ENCODE results near the gene SPP1.

SPP1 gene

GRCh38 chr4:87978681-87979080 is 3.2 kb downstream of the SPP1 start:
- no peak for TF ChIP-seq SIN3A (IDR thresholded peaks at IDR 0.05; ENCODE audit: borderline replicate concordance, insufficient read depth, low read length)
- TF ChIP-seq POLR2AphosphoS5 (IDR thresholded peaks at IDR 0.05; ENCODE audit: low read depth, low read length): no peak
- TF ChIP-seq FOXP2 (optimal IDR thresholded peaks at IDR 0.05; ENCODE audit: borderline replicate concordance, extremely low read depth, extremely low read length, insufficient read depth): no peak
- no peak for TF ChIP-seq TAF1 (IDR thresholded peaks at IDR 0.05; ENCODE audit: borderline replicate concordance, insufficient read depth, low read length)
- TF ChIP-seq REST (IDR thresholded peaks at IDR 0.05; ENCODE audit: insufficient read depth in 1 of 2, low read depth in 2 of 2, low read length in 2 of 2): no peak

- TF ChIP-seq TAF1 (IDR thresholded peaks at IDR 0.05; ENCODE audit: borderline replicate concordance, insufficient read depth, low read length) (no peak), FOXP2 (optimal IDR thresholded peaks at IDR 0.05; ENCODE audit: borderline replicate concordance, extremely low read depth, extremely low read length, insufficient read depth) (no peak), POLR2AphosphoS5 (IDR thresholded peaks at IDR 0.05; ENCODE audit: low read depth, low read length) (no peak), SIN3A (IDR thresholded peaks at IDR 0.05; ENCODE audit: borderline replicate concordance, insufficient read depth, low read length) (no peak), REST (IDR thresholded peaks at IDR 0.05; ENCODE audit: insufficient read depth in 1 of 2, low read depth in 2 of 2, low read length in 2 of 2) (no peak)
These were observed 4.3 kb downstream of the SPP1 start for GRCh38 chr4:87979810-87980209.

DNA sequence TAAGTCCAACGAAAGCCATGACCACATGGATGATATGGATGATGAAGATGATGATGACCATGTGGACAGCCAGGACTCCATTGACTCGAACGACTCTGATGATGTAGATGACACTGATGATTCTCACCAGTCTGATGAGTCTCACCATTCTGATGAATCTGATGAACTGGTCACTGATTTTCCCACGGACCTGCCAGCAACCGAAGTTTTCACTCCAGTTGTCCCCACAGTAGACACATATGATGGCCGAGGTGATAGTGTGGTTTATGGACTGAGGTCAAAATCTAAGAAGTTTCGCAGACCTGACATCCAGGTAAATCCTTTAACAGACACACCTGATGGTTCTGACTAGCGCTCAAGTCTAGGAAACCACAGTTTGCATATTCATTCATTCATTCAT is 6.0 kb downstream of the SPP1 start:
- no peak for TF ChIP-seq REST (IDR thresholded peaks at IDR 0.05; ENCODE audit: insufficient read depth in 1 of 2, low read depth in 2 of 2, low read length in 2 of 2)
- no peak for TF ChIP-seq TAF1 (IDR thresholded peaks at IDR 0.05; ENCODE audit: borderline replicate concordance, insufficient read depth, low read length)

- TF ChIP-seq TAF1 (IDR thresholded peaks at IDR 0.05; ENCODE audit: borderline replicate concordance, insufficient read depth, low read length): no peak
These were observed 6.5 kb downstream of the SPP1 start for GRCh38 chr4:87982036-87982435.

- no peak for TF ChIP-seq TAF1 (IDR thresholded peaks at IDR 0.05; ENCODE audit: borderline replicate concordance, insufficient read depth, low read length)
- TF ChIP-seq SIN3A (IDR thresholded peaks at IDR 0.05; ENCODE audit: borderline replicate concordance, insufficient read depth, low read length): no peak
- TF ChIP-seq REST (IDR thresholded peaks at IDR 0.05; ENCODE audit: insufficient read depth in 1 of 2, low read depth in 2 of 2, low read length in 2 of 2): no peak
These were observed 7.0 kb downstream of the SPP1 start for GRCh38 chr4:87982446-87983010.
